Ovary (tissue), 3 donors: ENCODE measurements around the gene CD79A.

Source experiments
- EP300 ChIP-seq: sonication (generic); formaldehyde crosslinking; IDR thresholded peaks from one replicate; pipeline ENCODE4 v1.6.1; 2017; ENCODE audit warnings: antibody characterized with exemption
- POLR2A ChIP-seq: fragments of 450-650 bp; IDR thresholded peaks from one replicate; pipeline ENCODE4 v1.6.1; 2017; ENCODE audit warnings: antibody characterized with exemption, mild to moderate bottlenecking, moderate library complexity
- TF ChIP-seq, protein P1 (sequence below), 3 donors: fragments of 450-650 bp in 2 of 3; fragments of 200-600 bp in 1 of 3; IDR thresholded peaks; one replicate each; pipeline versions ENCODE4 v1.5.1 to v1.8.0; 2016 to 2022; ENCODE audit warnings: antibody characterized with exemption in 3 of 3, mild to moderate bottlenecking in 1 of 3
- donor health status: DM: no; HTN: no; CAD: no.

DNA sequence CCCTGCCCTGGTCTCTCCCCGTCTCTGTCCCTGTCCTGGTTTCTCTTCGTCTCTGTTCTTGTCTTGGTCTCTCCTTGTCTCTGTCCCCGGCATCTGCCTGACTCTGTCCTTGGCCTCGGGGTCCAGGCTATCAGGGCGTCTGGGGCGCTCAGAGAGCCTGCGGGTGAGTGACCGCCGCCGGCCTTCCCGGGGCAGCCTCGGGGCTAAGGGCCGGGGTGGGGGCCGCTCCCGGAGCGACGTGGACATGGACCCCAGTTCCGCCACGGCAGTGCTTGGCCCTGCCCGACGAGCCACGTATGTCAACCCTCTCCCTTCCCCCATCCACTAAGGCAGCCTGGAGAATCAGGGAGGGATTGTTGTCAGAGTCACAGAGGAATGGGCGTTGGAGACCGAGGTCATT, 20.7 kb downstream of the CD79A start:
- TF ChIP-seq EP300 = no peak
- TF ChIP-seq, protein P1, sequence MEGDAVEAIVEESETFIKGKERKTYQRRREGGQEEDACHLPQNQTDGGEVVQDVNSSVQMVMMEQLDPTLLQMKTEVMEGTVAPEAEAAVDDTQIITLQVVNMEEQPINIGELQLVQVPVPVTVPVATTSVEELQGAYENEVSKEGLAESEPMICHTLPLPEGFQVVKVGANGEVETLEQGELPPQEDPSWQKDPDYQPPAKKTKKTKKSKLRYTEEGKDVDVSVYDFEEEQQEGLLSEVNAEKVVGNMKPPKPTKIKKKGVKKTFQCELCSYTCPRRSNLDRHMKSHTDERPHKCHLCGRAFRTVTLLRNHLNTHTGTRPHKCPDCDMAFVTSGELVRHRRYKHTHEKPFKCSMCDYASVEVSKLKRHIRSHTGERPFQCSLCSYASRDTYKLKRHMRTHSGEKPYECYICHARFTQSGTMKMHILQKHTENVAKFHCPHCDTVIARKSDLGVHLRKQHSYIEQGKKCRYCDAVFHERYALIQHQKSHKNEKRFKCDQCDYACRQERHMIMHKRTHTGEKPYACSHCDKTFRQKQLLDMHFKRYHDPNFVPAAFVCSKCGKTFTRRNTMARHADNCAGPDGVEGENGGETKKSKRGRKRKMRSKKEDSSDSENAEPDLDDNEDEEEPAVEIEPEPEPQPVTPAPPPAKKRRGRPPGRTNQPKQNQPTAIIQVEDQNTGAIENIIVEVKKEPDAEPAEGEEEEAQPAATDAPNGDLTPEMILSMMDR (IDR thresholded peaks at IDR 0.05) = no peak
- no peak for TF ChIP-seq POLR2A
